Measurements from ENCODE around the gene TAF1A. TPM values are rescaled to one million over a fixed set of nuclear protein-coding genes. Genes with fewer than 3 reads are reported as not detected.

The TAF1A gene
- total and polyA plus RNA-seq, 2 of the 8 experiments (the other 6 are each of a cell fraction or from before 2014, with no cell fraction given), result 3.3 to 16.7 TPM

GRCh38 chr1:222570837-222571236 lies 18.9 kb downstream of the TAF1A start:
- Histone ChIP-seq H2AFZ (ENCODE audit: low read length) (no peak overlapping the region), H3K36me3 (ENCODE audit: control insufficient read depth in 2 of 4, insufficient read depth in 4 of 4, low read length in 3 of 4) (peaks cover 0 to 21% (median 5%) of the 10 kb centered on the region in 4 experiments; a peak in 3 of 8 replicates)
- TF ChIP-seq TEAD4 (IDR thresholded peaks at IDR 0.05; ENCODE audit: low read depth, low read length) (no peak), NRF1 (IDR thresholded peaks at IDR 0.05; ENCODE audit: low read depth, low read length) (no peak), POLR2A (IDR thresholded peaks at IDR 0.05; ENCODE audit: control extremely low read depth in 1 of 2, low read depth in 2 of 2, low read length in 2 of 2) (no peak), KDM1A (IDR thresholded peaks at IDR 0.05; ENCODE audit: borderline replicate concordance, low read length) (no peak), SIX5 (IDR thresholded peaks at IDR 0.05; ENCODE audit: low read depth, low read length) (no peak), RXRA (IDR thresholded peaks at IDR 0.05; ENCODE audit: insufficient read depth, low read depth, low read length) (no peak), CBX8 (IDR thresholded peaks at IDR 0.05; ENCODE audit: borderline replicate concordance, low read depth, low read length) (no peak), TAF1 (IDR thresholded peaks at IDR 0.05; ENCODE audit: low read depth, low read length) (no peak), BRCA1 (IDR thresholded peaks at IDR 0.05; ENCODE audit: low read depth, low read length) (no peak), SP1 (IDR thresholded peaks at IDR 0.05; ENCODE audit: low read depth, low read length) (no peak), CTCF (IDR thresholded peaks at IDR 0.05; ENCODE audit: control extremely low read depth in 1 of 3, insufficient read depth in 1 of 3, low read depth in 1 of 3, low read length in 3 of 3) (no peak), TCF12 (IDR thresholded peaks at IDR 0.05; ENCODE audit: low read depth, low read length) (no peak), CREB1 (IDR thresholded peaks at IDR 0.05) (no peak)

More at GRCh38 chr1:222570837-222571236, 18.9 kb downstream of the TAF1A start:
- no peak overlapping the region for H4K8ac ChIP-seq (ENCODE audit: extremely low read depth, insufficient read depth, low read length)
- no peak overlapping the region for H3K14ac ChIP-seq (ENCODE audit: insufficient read length)
- no peak overlapping the region for H3K4me2 ChIP-seq (ENCODE audit: insufficient read depth in 1 of 2, low read depth in 2 of 2, low read length in 2 of 2)
- H3K27ac ChIP-seq (ENCODE audit: low read depth, low read length), result no peak overlapping the region
- H2BK120ac ChIP-seq (replicated peaks; ENCODE audit: low read depth, low read length), result no peak overlapping the region
- ChIA-PET CTCF (ENCODE audit: partially characterized antibody) (no interaction called here), POLR2A (ENCODE audit: partially characterized antibody) (no interaction called here)
- H3K9me3 ChIP-seq (ENCODE audit: insufficient read depth in 2 of 2, low read depth in 1 of 2, low read length in 1 of 2), result no peaks in the 10 kb centered on the region
- no peak overlapping the region for H2BK20ac ChIP-seq (ENCODE audit: low read length)
- H3K23me2 ChIP-seq (ENCODE audit: low read depth, low read length), result no peaks in the 10 kb centered on the region
- H2BK5ac ChIP-seq (ENCODE audit: low read depth, low read length), result no peak overlapping the region
- H3K27me3 ChIP-seq (replicated peaks in 1 of 4; ENCODE audit: control insufficient read depth in 3 of 4, extremely low read depth in 1 of 4, insufficient read depth in 3 of 4, low read length in 3 of 4), result peaks cover 0 to 1% (median 0%) of the 10 kb centered on the region in 4 experiments; a peak in 1 of 7 replicates
- H3K4me1 ChIP-seq (replicated peaks in 1 of 4; ENCODE audit: control insufficient read depth in 3 of 4, insufficient read depth in 4 of 4, low read length in 3 of 4), result no peaks in the 10 kb centered on the region
- no peak overlapping the region for H2AK5ac ChIP-seq (ENCODE audit: low read depth, low read length)
- no peak overlapping the region for H2BK15ac ChIP-seq (ENCODE audit: low read length)
- H2BK12ac ChIP-seq (ENCODE audit: low read depth, low read length), result no peak overlapping the region
- H3K79me1 ChIP-seq (ENCODE audit: low read depth, low read length), result no peaks in the 10 kb centered on the region; the same call in 1 of the 2 replicates
- FAIRE-seq (no peak), DNase-seq (ENCODE audit: low read depth in 1 of 2, low spot score in 2 of 2) (no peak)
- no peak overlapping the region for H4K5ac ChIP-seq (ENCODE audit: insufficient read length, low read depth, low read length)
- 95% methylated on average over 1 of the region's 1 CpG; no CpG with 5 or more reads in 1 of the 2 experiments for WGBS, 2 experiments (ENCODE audit: extremely low coverage in 1 of 2, insufficient coverage in 1 of 2, insufficient read length in 1 of 2, insufficient replicate concordance in 2 of 2, low coverage in 1 of 2, low lambda C conversion rate in 2 of 2, missing lambda C conversion rate in 1 of 2)
- no peak overlapping the region for H4K91ac ChIP-seq (replicated peaks; ENCODE audit: insufficient read length, low read length)
- H3K4me3 ChIP-seq (ENCODE audit: extremely low read depth in 1 of 4, insufficient read depth in 2 of 4, low read depth in 3 of 4, low read length in 4 of 4), result no peak overlapping the region
- H3K4ac ChIP-seq (replicated peaks; ENCODE audit: insufficient read length, low read depth, low read length), result no peak overlapping the region
- H3K79me2 ChIP-seq (ENCODE audit: control insufficient read depth in 1 of 2, insufficient read depth in 2 of 2, low read length in 2 of 2), result no peaks in the 10 kb centered on the region; a peak in 1 of 4 replicates
- H3K18ac ChIP-seq (ENCODE audit: extremely low read depth, low read length), result no peak overlapping the region
- no peak overlapping the region for H3K23ac ChIP-seq (ENCODE audit: insufficient read length)
- peaks cover 0 to 2% of the 10 kb centered on the region in 2 experiments for H4K20me1 ChIP-seq (replicated peaks in 1 of 2; ENCODE audit: control insufficient read depth in 1 of 2, insufficient read depth in 2 of 2, low read length in 2 of 2)
- H3K56ac ChIP-seq (replicated peaks; ENCODE audit: insufficient read length, low read depth, low read length), result no peak overlapping the region
- no peak overlapping the region for H3K9ac ChIP-seq (replicated peaks in 1 of 4; ENCODE audit: extremely low read depth in 1 of 4, low read depth in 3 of 4, low read length in 3 of 4)
